ENCODE measurements around the gene CA11.
"Not testable (repeated sequence)": the region's sequence is repeated elsewhere in the genome, so short reads cannot be mapped to it uniquely, and the experiment has no call there.

The CA11 gene

DNA sequence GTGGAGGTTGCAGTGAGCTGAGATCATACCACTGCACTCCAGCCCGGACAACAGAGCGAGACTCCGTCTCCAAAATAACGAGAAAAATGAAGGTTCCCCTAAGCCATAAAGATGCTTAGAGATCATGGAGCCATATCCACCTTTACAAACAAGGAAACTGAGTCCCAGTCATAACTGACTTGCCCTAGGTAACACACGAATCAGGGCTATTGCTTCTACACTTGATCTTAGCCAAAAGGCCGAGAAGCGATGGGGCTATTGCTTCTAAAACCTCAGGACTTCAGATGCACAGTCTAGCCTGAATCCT is 12.0 kb downstream of the CA11 start:
- H3K27me3 ChIP-seq (ENCODE audit: control insufficient read depth, low read length), result no peaks in the 10 kb centered on the region
- peak overlapping the region; percentile 87 for H3K4me3 ChIP-seq (ENCODE audit: low read length)
- H4K20me1 ChIP-seq (ENCODE audit: control insufficient read depth, insufficient read depth, low read depth, low read length), result no peaks in the 10 kb centered on the region
- peak overlapping the region; percentile 93 for H3K4me2 ChIP-seq (ENCODE audit: low read length)
- peak overlapping the region; percentile 64 for H3K27ac ChIP-seq (ENCODE audit: low read depth, low read length)
- no peaks in the 10 kb centered on the region for H3K9me3 ChIP-seq (ENCODE audit: control insufficient read depth, insufficient read depth, low read length)
- H3K36me3 ChIP-seq (ENCODE audit: control insufficient read depth, low read length), result peaks cover 37% of the 10 kb centered on the region
- peaks cover 19% of the 10 kb centered on the region for H3F3A ChIP-seq (ENCODE audit: control insufficient read depth, insufficient read depth)
- H3K4me1 ChIP-seq (ENCODE audit: control insufficient read depth, low read length), result peaks cover 54% of the 10 kb centered on the region
- no peak for TF ChIP-seq EZH2phosphoT487 (IDR thresholded peaks at IDR 0.05; ENCODE audit: borderline replicate concordance, low read length)
- TF ChIP-seq, protein P1, sequence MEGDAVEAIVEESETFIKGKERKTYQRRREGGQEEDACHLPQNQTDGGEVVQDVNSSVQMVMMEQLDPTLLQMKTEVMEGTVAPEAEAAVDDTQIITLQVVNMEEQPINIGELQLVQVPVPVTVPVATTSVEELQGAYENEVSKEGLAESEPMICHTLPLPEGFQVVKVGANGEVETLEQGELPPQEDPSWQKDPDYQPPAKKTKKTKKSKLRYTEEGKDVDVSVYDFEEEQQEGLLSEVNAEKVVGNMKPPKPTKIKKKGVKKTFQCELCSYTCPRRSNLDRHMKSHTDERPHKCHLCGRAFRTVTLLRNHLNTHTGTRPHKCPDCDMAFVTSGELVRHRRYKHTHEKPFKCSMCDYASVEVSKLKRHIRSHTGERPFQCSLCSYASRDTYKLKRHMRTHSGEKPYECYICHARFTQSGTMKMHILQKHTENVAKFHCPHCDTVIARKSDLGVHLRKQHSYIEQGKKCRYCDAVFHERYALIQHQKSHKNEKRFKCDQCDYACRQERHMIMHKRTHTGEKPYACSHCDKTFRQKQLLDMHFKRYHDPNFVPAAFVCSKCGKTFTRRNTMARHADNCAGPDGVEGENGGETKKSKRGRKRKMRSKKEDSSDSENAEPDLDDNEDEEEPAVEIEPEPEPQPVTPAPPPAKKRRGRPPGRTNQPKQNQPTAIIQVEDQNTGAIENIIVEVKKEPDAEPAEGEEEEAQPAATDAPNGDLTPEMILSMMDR (IDR thresholded peaks at IDR 0.05; ENCODE audit: low read depth, low read length, poor library complexity, severe bottlenecking), result no peak
- H3K9me2 ChIP-seq (replicated peaks; ENCODE audit: control insufficient read depth, low read length), result no peaks in the 10 kb centered on the region
- peaks cover 27% of the 10 kb centered on the region for H3K79me2 ChIP-seq (ENCODE audit: control insufficient read depth, low read length)

DNA sequence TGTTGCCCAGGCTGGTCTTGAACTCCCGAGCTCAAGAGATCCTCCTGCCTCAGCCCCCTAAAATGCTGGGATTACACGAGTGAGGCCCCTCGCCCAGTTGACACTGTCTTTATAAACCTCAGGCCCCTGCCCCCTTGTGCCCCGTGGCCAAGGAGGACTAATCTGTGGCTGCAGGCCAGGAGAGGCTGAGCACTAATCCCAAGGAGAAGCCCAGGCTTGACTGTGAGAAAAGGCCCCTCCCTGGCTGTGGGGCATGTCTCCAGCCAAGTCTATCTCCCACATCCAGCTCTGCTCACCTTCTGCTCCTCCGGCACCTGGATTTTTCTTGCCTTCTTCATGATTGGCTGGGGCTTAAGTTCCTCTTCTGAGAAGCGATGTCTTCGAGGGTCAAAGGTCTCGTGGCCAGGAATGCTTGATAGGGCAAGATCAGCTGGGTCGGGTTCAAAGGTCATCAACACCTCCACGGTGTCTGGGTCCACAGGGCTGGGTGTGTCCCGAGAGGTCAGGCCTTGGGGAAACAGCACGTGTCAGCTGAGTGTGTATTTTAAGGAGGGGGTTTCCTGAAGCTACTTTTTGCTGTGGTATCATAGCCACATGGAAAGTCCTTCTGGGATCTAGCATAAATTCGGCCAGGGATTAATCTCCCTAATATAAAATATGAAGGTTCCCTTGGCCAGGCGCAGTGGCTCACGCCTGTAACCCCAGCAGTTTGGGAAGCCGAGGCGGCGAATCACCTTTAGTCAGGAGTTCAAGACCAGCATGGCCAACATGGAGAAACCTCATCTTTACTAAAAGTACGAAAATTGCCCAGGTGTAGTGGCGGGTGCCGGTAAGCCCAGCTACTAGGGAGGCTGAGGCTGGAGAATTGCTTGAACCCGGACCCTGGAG is 12.6 kb downstream of the CA11 start:
- H4K20me1 ChIP-seq (ENCODE audit: control insufficient read depth, insufficient read depth, low read depth, low read length), result no peaks in the 10 kb centered on the region
- H3K9me2 ChIP-seq (replicated peaks; ENCODE audit: control insufficient read depth, low read length), result no peaks in the 10 kb centered on the region
- H3K27ac ChIP-seq (ENCODE audit: low read depth, low read length), result peak overlapping the region; percentile 64
- H3K27me3 ChIP-seq (ENCODE audit: control insufficient read depth, low read length), result no peaks in the 10 kb centered on the region
- H3K4me3 ChIP-seq (ENCODE audit: low read length), result peak overlapping the region; percentile 87
- H3K79me2 ChIP-seq (ENCODE audit: control insufficient read depth, low read length), result peaks cover 27% of the 10 kb centered on the region
- TF ChIP-seq EZH2phosphoT487 (IDR thresholded peaks at IDR 0.05; ENCODE audit: borderline replicate concordance, low read length), result no peak
- TF ChIP-seq, protein P1 (IDR thresholded peaks at IDR 0.05; ENCODE audit: low read depth, low read length, poor library complexity, severe bottlenecking), result no peak
- H3K9me3 ChIP-seq (ENCODE audit: control insufficient read depth, insufficient read depth, low read length), result no peaks in the 10 kb centered on the region
- H3K4me1 ChIP-seq (ENCODE audit: control insufficient read depth, low read length), result peaks cover 48% of the 10 kb centered on the region
- peaks cover 35% of the 10 kb centered on the region for H3K36me3 ChIP-seq (ENCODE audit: control insufficient read depth, low read length)
- peak overlapping the region; percentile 93 for H3K4me2 ChIP-seq (ENCODE audit: low read length)
- H3F3A ChIP-seq (ENCODE audit: control insufficient read depth, insufficient read depth), result peaks cover 19% of the 10 kb centered on the region

GRCh38 chr19:48632692-48633147 is 13.3 kb downstream of the CA11 start:
- Histone ChIP-seq H3K79me2 (ENCODE audit: control insufficient read depth, low read length) (peaks cover 27% of the 10 kb centered on the region), H3K4me1 (ENCODE audit: control insufficient read depth, low read length) (peaks cover 43% of the 10 kb centered on the region), H3K27ac (ENCODE audit: low read depth, low read length) (no peak overlapping the region), H3K9me3 (ENCODE audit: control insufficient read depth, insufficient read depth, low read length) (no peaks in the 10 kb centered on the region), H3K4me3 (ENCODE audit: low read length) (peak overlapping the region; percentile 87; the same call in 1 of the 2 replicates), H3K27me3 (ENCODE audit: control insufficient read depth, low read length) (no peaks in the 10 kb centered on the region), H3K4me2 (ENCODE audit: low read length) (peak overlapping the region; percentile 93), H3K36me3 (ENCODE audit: control insufficient read depth, low read length) (peaks cover 35% of the 10 kb centered on the region), H3F3A (ENCODE audit: control insufficient read depth, insufficient read depth) (peaks cover 15% of the 10 kb centered on the region), H4K20me1 (ENCODE audit: control insufficient read depth, insufficient read depth, low read depth, low read length) (no peaks in the 10 kb centered on the region), H3K9me2 (replicated peaks; ENCODE audit: control insufficient read depth, low read length) (no peaks in the 10 kb centered on the region)
- TF ChIP-seq, protein P1 (IDR thresholded peaks at IDR 0.05; ENCODE audit: low read depth, low read length, poor library complexity, severe bottlenecking), result no peak
- no peak for TF ChIP-seq EZH2phosphoT487 (IDR thresholded peaks at IDR 0.05; ENCODE audit: borderline replicate concordance, low read length)

DNA sequence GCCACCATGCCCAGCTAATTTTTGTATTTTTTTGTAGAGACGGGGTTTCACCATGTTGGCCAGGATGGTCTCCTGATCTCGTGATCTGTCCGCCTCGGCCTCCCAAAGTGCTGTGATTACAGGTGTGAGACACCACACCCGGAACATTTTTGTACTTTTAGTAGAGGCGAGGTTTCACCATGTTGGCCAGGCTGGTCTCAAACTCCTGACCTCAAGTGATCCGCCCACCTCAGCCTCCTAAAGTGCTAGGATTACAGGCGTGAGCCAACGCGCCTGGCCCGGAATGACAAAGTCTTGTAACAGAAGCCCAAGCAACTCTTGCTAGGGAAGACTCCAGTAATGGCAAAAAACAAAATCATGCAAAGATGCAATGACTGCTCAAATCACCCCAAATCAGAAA is 13.7 kb downstream of the CA11 start:
- H3K27ac ChIP-seq (ENCODE audit: low read depth, low read length); H3K9me3 ChIP-seq (ENCODE audit: control insufficient read depth, insufficient read depth, low read length); H3K27me3 ChIP-seq (ENCODE audit: control insufficient read depth, low read length); H3K9me2 ChIP-seq (replicated peaks; ENCODE audit: control insufficient read depth, low read length); H3K4me3 ChIP-seq (ENCODE audit: low read length); H4K20me1 ChIP-seq (ENCODE audit: control insufficient read depth, insufficient read depth, low read depth, low read length): not testable (repeated sequence)
- Histone ChIP-seq H3K4me1 (ENCODE audit: control insufficient read depth, low read length) (peaks cover 43% of the 10 kb centered on the region), H3K36me3 (ENCODE audit: control insufficient read depth, low read length) (peaks cover 35% of the 10 kb centered on the region), H3K79me2 (ENCODE audit: control insufficient read depth, low read length) (peaks cover 27% of the 10 kb centered on the region), H3K4me2 (ENCODE audit: low read length) (peak overlapping the region; percentile 93), H3F3A (ENCODE audit: control insufficient read depth, insufficient read depth) (peaks cover 15% of the 10 kb centered on the region)
